Activated B cell treated with CpG ODN at 0.5 μM for 24 hours (primary cell): ENCODE data around the gene EXOG. TPM values are rescaled to one million over a fixed set of nuclear protein-coding genes. Genes with fewer than 3 reads are reported as not detected.

ENCODE experiments used
- ATAC-seq: fragments of 200-7000 bp; cut with Tn5 transposase; one replicate; pipeline ENCODE4 v1.10.0; 2021; ENCODE audit warnings: low read depth, mild to moderate bottlenecking, moderate library complexity
- CTCF ChIA-PET: fragments of 350-600 bp; sonication (Branson Sonifier 250); formaldehyde crosslinking; loops from one replicate; lab custom pipeline; 2021; ENCODE audit warnings: antibody characterized with exemption; lab: Charles Lee
- POLR2A ChIA-PET: fragments of 350-600 bp; sonication (Branson Sonifier 250); formaldehyde crosslinking; loops from one replicate; lab custom pipeline; 2021; ENCODE audit warnings: antibody characterized with exemption; lab: Charles Lee
- DNase-seq: peaks from one replicate; pipeline ENCODE4 v3.0.0; 2022
- H3K27ac Mint-ChIP-seq: one replicate; pipeline ENCODE4 v1.8.0; 2020; ENCODE audit warnings: mixed read lengths
- H3K27me3 Mint-ChIP-seq: one replicate; pipeline ENCODE4 v1.8.0; 2021; ENCODE audit warnings: mixed read lengths
- H3K36me3 Mint-ChIP-seq: one replicate; pipeline ENCODE4 v1.8.0; 2021; ENCODE audit warnings: low read depth, mixed read lengths
- H3K4me1 Mint-ChIP-seq: one replicate; pipeline ENCODE4 v1.8.0; 2021; ENCODE audit warnings: mixed read lengths
- H3K4me3 Mint-ChIP-seq: one replicate; pipeline ENCODE4 v1.8.0; 2020; ENCODE audit warnings: mild to moderate bottlenecking, mixed read lengths
- H3K9me3 Mint-ChIP-seq: one replicate; pipeline ENCODE4 v1.8.0; 2020; ENCODE audit warnings: mixed read lengths
- intact Hi-C: fragments of 100-400 bp; cut with micrococcal nuclease; formaldehyde crosslinking; loops from one replicate; pipeline ENCODE4 v1.15.1; 2024
- total RNA-seq: library from RNA; stranded (reverse); gene quantifications from 2 replicates; pipeline ENCODE4 v1.2.3, GENCODE V29; 2022
- TF ChIP-seq, protein P1 (sequence below): fragments of 200-600 bp; IDR thresholded peaks from one replicate; pipeline ENCODE4 v1.8.0; 2022; ENCODE audit warnings: antibody characterized with exemption, mild to moderate bottlenecking

Gene EXOG
- total RNA-seq, 1 donor from 2014 or later = 32.3 TPM

- CTCF ChIA-PET = no interaction called here
- no peak overlapping the region for H3K4me3 Mint-ChIP-seq
These were observed 52.9 kb downstream of the EXOG start for GRCh38 chr3:38549082-38549481.

DNA sequence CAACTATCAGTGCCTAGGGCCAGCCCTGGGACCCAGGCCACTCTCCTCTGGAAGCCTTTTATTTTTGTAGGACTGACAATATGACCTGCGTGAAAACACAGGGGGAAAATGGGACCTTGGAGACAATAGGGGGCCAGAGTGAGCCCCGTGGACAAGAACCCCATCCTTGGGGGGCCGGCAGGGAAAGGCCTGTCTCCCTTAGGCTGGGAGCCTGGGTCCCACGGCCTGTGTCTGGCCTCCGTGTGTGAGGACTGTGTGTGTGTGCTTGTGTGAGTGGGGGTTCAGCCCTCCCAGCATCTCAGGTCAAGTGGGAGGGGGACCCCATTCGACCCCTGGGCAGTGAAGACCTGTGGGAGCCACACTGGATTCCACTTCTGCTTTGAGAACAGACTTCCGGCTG, 53.3 kb downstream of the EXOG start:
- Mint-ChIP-seq H3K27ac (no peak overlapping the region), H3K9me3 (peaks cover 6% of the 10 kb centered on the region), H3K4me3 (no peak overlapping the region), H3K27me3 (no peaks in the 10 kb centered on the region), H3K4me1 (no peaks in the 10 kb centered on the region), H3K36me3 (no peaks in the 10 kb centered on the region)
- ATAC-seq (no peak), DNase-seq (no peak)
- intact Hi-C loops = no loop called here
- TF ChIP-seq, protein P1, sequence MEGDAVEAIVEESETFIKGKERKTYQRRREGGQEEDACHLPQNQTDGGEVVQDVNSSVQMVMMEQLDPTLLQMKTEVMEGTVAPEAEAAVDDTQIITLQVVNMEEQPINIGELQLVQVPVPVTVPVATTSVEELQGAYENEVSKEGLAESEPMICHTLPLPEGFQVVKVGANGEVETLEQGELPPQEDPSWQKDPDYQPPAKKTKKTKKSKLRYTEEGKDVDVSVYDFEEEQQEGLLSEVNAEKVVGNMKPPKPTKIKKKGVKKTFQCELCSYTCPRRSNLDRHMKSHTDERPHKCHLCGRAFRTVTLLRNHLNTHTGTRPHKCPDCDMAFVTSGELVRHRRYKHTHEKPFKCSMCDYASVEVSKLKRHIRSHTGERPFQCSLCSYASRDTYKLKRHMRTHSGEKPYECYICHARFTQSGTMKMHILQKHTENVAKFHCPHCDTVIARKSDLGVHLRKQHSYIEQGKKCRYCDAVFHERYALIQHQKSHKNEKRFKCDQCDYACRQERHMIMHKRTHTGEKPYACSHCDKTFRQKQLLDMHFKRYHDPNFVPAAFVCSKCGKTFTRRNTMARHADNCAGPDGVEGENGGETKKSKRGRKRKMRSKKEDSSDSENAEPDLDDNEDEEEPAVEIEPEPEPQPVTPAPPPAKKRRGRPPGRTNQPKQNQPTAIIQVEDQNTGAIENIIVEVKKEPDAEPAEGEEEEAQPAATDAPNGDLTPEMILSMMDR = no peak
- ChIA-PET POLR2A (no interaction called here), CTCF (no interaction called here)

More at GRCh38 chr3:38549082-38549481, 52.9 kb downstream of the EXOG start:
- TF ChIP-seq, protein P1 = no peak
- H3K4me1 Mint-ChIP-seq = no peaks in the 10 kb centered on the region
- no peak for DNase-seq
- no peaks in the 10 kb centered on the region for H3K36me3 Mint-ChIP-seq
- no peak for ATAC-seq
- no peak overlapping the region for H3K27ac Mint-ChIP-seq
- POLR2A ChIA-PET = no interaction called here
- H3K9me3 Mint-ChIP-seq = peaks cover 4% of the 10 kb centered on the region
- H3K27me3 Mint-ChIP-seq = no peaks in the 10 kb centered on the region
- intact Hi-C loops = no loop called here

GRCh38 chr3:38549957-38550840, 54.1 kb downstream of the EXOG start:
- Mint-ChIP-seq H3K4me1 (no peaks in the 10 kb centered on the region), H3K4me3 (no peak overlapping the region), H3K27me3 (no peaks in the 10 kb centered on the region), H3K9me3 (peaks cover 6% of the 10 kb centered on the region), H3K27ac (no peak overlapping the region), H3K36me3 (no peaks in the 10 kb centered on the region)
- intact Hi-C loops = no loop called here
- TF ChIP-seq, protein P1 = no peak
- no peak for ATAC-seq
- no peak for DNase-seq
- CTCF ChIA-PET = no interaction called here
- POLR2A ChIA-PET = no interaction called here

DNA sequence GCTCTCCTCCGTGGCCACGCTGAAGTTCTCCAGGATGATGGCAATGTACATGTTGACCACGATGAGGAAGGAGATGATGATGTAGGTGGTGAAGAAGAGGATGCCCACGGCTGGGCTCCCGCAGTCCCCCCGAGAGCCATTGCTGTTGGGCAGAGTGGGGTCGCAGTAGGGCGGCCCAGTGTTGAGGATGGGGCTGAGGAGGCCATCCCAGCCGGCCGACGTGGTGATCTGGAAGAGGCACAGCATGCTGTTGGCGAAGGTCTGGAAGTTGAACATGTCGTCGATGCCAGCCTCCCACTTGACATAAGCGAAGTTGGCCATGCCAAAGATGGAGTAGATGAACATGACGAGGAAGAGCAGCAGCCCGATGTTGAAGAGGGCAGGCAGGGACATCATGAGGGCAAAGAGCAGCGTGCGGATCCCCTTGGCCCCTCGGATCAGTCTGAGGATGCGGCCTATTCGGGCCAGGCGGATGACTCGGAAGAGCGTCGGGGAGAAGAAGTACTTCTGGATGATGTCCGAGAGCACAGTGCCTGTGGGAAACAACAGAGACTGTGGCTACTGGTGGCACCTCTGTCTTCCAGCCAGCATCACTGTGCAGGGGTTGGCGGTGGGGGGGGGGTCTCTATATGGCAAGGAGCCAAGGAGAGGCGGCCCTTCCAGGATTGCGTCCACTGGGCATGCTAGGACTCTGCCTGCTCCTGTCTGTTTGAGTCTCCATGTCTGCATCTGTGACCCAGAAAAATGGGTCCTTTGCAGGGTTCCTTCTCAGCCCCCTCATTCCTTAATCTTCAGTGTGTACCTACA, 55.1 kb downstream of the EXOG start:
- ChIA-PET CTCF (no interaction called here), POLR2A (no interaction called here)
- Mint-ChIP-seq H3K27me3 (no peaks in the 10 kb centered on the region), H3K36me3 (no peaks in the 10 kb centered on the region), H3K4me1 (no peaks in the 10 kb centered on the region), H3K9me3 (peaks cover 6% of the 10 kb centered on the region), H3K4me3 (no peak overlapping the region), H3K27ac (no peak overlapping the region)
- ATAC-seq (no peak), DNase-seq (no peak)
- intact Hi-C loops = no loop called here
- TF ChIP-seq, protein P1 = no peak

- Mint-ChIP-seq H3K4me3 (no peak overlapping the region), H3K9me3 (peaks cover 6% of the 10 kb centered on the region), H3K27me3 (peaks cover 4% of the 10 kb centered on the region), H3K27ac (no peak overlapping the region), H3K4me1 (no peaks in the 10 kb centered on the region), H3K36me3 (no peaks in the 10 kb centered on the region)
- CTCF ChIA-PET = no interaction called here
- DNase-seq = no peak
- TF ChIP-seq, protein P1 = no peak
- POLR2A ChIA-PET = no interaction called here
- intact Hi-C loops = no loop called here
- no peak for ATAC-seq
These were observed 56.2 kb downstream of the EXOG start for GRCh38 chr3:38552364-38552763.
